GM23338 (cell line): ENCODE measurements around the gene OLFML2B. TPM values are rescaled to one million over a fixed set of nuclear protein-coding genes. Genes with fewer than 3 reads are reported as not detected.

Source experiments
- ATAC-seq: fragments of 200-7000 bp; cut with Tn5 transposase; 3 replicates; pipeline ENCODE4 v1.9.1; 2020
- DNase-seq: peaks from one replicate; pipeline ENCODE4 v3.0.0-alpha.2; 2015; ENCODE audit warnings: low spot score
- H2AFZ ChIP-seq: fragments of 200-600 bp; sonication (generic); 2 replicates; pipeline ENCODE4 v1.8.0; 2016; ENCODE audit warnings: antibody characterized with exemption, mild to moderate bottlenecking, moderate library complexity
- H3F3A ChIP-seq: fragments of 200-600 bp; sonication (generic); replicated peaks from 2 replicates; pipeline ENCODE4 v1.8.0; 2017; ENCODE audit warnings: antibody characterized with exemption, mixed run types, low read depth
- H3K27ac ChIP-seq: fragments of 200-600 bp; sonication (generic); 2 replicates; pipeline ENCODE4 v1.6.1; 2016; ENCODE audit warnings: low read depth
- H3K27me3 ChIP-seq: fragments of 200-600 bp; sonication (generic); 2 replicates; pipeline ENCODE4 v1.8.0; 2016; ENCODE audit warnings: mild to moderate bottlenecking, mixed run types, moderate library complexity; ENCODE audit not compliant: insufficient read depth
- H3K36me3 ChIP-seq: fragments of 200-600 bp; sonication (generic); 2 replicates; pipeline ENCODE4 v1.8.0; 2016; ENCODE audit warnings: mild to moderate bottlenecking; ENCODE audit not compliant: insufficient read depth
- H3K4me1 ChIP-seq: fragments of 200-600 bp; sonication (generic); 2 replicates; pipeline ENCODE4 v1.8.0; 2016; ENCODE audit warnings: mild to moderate bottlenecking, moderate library complexity; ENCODE audit not compliant: insufficient read depth
- H3K4me2 ChIP-seq: fragments of 200-600 bp; sonication (generic); 2 replicates; pipeline ENCODE4 v1.7.1; 2017; ENCODE audit warnings: mixed run types
- H3K4me3 ChIP-seq: fragments of 200-600 bp; sonication (generic); 2 replicates; pipeline ENCODE4 v1.6.1; 2016; ENCODE audit warnings: mixed run types
- H3K79me2 ChIP-seq: fragments of 200-600 bp; sonication (generic); replicated peaks from 2 replicates; pipeline ENCODE4 v1.8.0; 2017; ENCODE audit warnings: mild to moderate bottlenecking; ENCODE audit not compliant: insufficient read depth
- H3K9me2 ChIP-seq: fragments of 200-600 bp; sonication (generic); 2 replicates; pipeline ENCODE4 v1.8.0; 2017; ENCODE audit not compliant: insufficient read depth
- H4K20me1 ChIP-seq: fragments of 200-600 bp; sonication (generic); replicated peaks from 2 replicates; pipeline ENCODE4 v1.8.0; 2017; ENCODE audit warnings: mild to moderate bottlenecking; ENCODE audit not compliant: insufficient read depth
- H3K27ac Mint-ChIP-seq: 2 replicates; pipeline ENCODE4 v1.8.0; 2020; ENCODE audit warnings: inconsistent platforms, mild to moderate bottlenecking, moderate library complexity, mixed read lengths
- H3K27me3 Mint-ChIP-seq: 3 replicates; pipeline ENCODE4 v1.8.0; 2022; ENCODE audit warnings: low read depth, mild to moderate bottlenecking, moderate library complexity, mixed read lengths, inconsistent platforms; ENCODE audit not compliant: insufficient read depth, poor library complexity
- H3K36me3 Mint-ChIP-seq: 3 replicates; pipeline ENCODE4 v1.8.0; 2021; ENCODE audit warnings: low read depth, mild to moderate bottlenecking, inconsistent platforms, moderate library complexity, mixed read lengths
- H3K4me1 Mint-ChIP-seq: 3 replicates; pipeline ENCODE4 v1.8.0; 2020; ENCODE audit warnings: mild to moderate bottlenecking, inconsistent platforms, mixed read lengths
- H3K4me3 Mint-ChIP-seq: 3 replicates; pipeline ENCODE4 v1.8.0; 2021; ENCODE audit warnings: moderate library complexity, mild to moderate bottlenecking, inconsistent platforms, mixed read lengths
- H3K9me3 Mint-ChIP-seq: 3 replicates; pipeline ENCODE4 v1.8.0; 2020; ENCODE audit warnings: moderate library complexity, mild to moderate bottlenecking, inconsistent platforms, mixed read lengths
- EZH2 ChIP-seq: fragments of 200-600 bp; sonication (generic); IDR thresholded peaks from one replicate; pipeline ENCODE4 v1.8.0; 2017; ENCODE audit warnings: antibody characterized with exemption, mild to moderate bottlenecking, low read depth; ENCODE audit not compliant: unreplicated experiment
- EZH2phosphoT487 ChIP-seq: fragments of 200-600 bp; sonication (generic); IDR thresholded peaks from one replicate; pipeline ENCODE4 v1.8.1; 2018; ENCODE audit warnings: antibody characterized with exemption; ENCODE audit not compliant: unreplicated experiment
- JUNB ChIP-seq: IDR thresholded peaks from one replicate; pipeline ENCODE4 v1.6.1; 2016; ENCODE audit warnings: antibody characterized with exemption; ENCODE audit not compliant: unreplicated experiment
- NANOG ChIP-seq: IDR thresholded peaks from 2 replicates; pipeline ENCODE4 v1.6.1; 2016; ENCODE audit warnings: antibody characterized with exemption, borderline replicate concordance
- POLR2AphosphoS5 ChIP-seq: IDR thresholded peaks from 2 replicates; pipeline ENCODE4 v1.6.1; 2016; ENCODE audit warnings: antibody characterized with exemption, low read depth
- STAT1 ChIP-seq: IDR thresholded peaks from one replicate; pipeline ENCODE4 v1.6.1; 2016; ENCODE audit warnings: antibody characterized with exemption; ENCODE audit not compliant: unreplicated experiment
- ZNF114 ChIP-seq: fragments of 250-450 bp; sonication (Bioruptor Pico); IDR thresholded peaks from 2 replicates; pipeline ENCODE4 v1.5.0; 2020; ENCODE audit warnings: mild to moderate bottlenecking, moderate library complexity
- ZNF331 ChIP-seq: fragments of 250-450 bp; sonication (Bioruptor Pico); IDR thresholded peaks from 2 replicates; pipeline ENCODE4 v1.5.0; 2020; ENCODE audit warnings: low read depth, mild to moderate bottlenecking, moderate library complexity
- polyA plus RNA-seq: library from polyadenylated mRNA; unstranded; fragments of >200 nt; fragmentation: Nextera tagmentation; extraction: Ambion mirVana; gene quantifications from 2 replicates; pipeline ENCODE4 v1.2.1, GENCODE V29; 2016
- total RNA-seq: library from RNA; depleted of rRNA; stranded (reverse); fragments of >200 nt; shearing (Covaris generic); gene quantifications from 2 replicates; pipeline ENCODE4 v1.2.3, GENCODE V29; 2014
- TF ChIP-seq, protein P1 (sequence below): IDR thresholded peaks from one replicate; pipeline ENCODE4 v1.6.1; 2018; ENCODE audit warnings: antibody characterized with exemption; ENCODE audit not compliant: unreplicated experiment
- TF ChIP-seq, protein P2 (sequence below): IDR thresholded peaks from 2 replicates; pipeline ENCODE4 v1.6.1; 2016; ENCODE audit warnings: antibody characterized with exemption
- TF ChIP-seq, protein P3 (sequence below), 2 experiments: fragments of 200-600 bp in 1 of 2; sonication (generic) in 1 of 2; conservative IDR thresholded peaks; 2 replicates each; pipeline versions ENCODE4 v1.5.1 to v1.6.1; 2016 to 2017; ENCODE audit warnings: antibody characterized with exemption in 2 of 2, low read depth in 2 of 2, mild to moderate bottlenecking in 2 of 2, moderate library complexity in 1 of 2
- TF ChIP-seq, protein P4 (sequence below): fragments of 250-450 bp; sonication (Bioruptor Pico); IDR thresholded peaks from 2 replicates; pipeline ENCODE4 v1.5.0; 2020; ENCODE audit warnings: mild to moderate bottlenecking, moderate library complexity

The OLFML2B gene
- total and polyA plus RNA-seq, 2 experiments from 2014 or later, result 2.9 to 4.3 TPM

DNA sequence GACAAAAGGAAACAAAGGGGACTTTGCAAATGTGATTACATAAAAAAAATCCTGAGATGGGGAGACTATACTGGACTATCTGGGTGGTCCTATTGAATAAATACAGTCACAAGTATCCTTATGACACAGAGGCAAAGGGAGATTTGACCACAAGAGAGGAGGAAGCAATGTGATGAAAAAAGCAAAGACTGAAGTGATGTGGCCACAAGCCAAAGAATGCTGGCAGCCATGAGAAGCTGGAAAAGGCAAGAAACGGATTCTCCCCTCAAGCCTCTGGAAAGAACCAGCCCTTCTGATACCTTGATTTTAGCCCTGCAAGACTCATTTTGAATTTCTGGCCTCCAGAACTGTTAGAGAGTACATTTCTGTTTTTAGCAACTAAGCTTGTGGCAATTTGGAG, 36.4 kb downstream of the OLFML2B start:
- no peaks in the 10 kb centered on the region for H3K36me3 ChIP-seq
- peaks cover 8% of the 10 kb centered on the region for H3K27me3 Mint-ChIP-seq
- no peak overlapping the region for H3K4me3 ChIP-seq
- no peak overlapping the region for H2AFZ ChIP-seq
- no peak for ATAC-seq
- H3K27ac Mint-ChIP-seq, result no peak overlapping the region
- H3K79me2 ChIP-seq, result no peaks in the 10 kb centered on the region
- no peaks in the 10 kb centered on the region for H4K20me1 ChIP-seq
- no peak for DNase-seq
- H3K4me3 Mint-ChIP-seq, result no peak overlapping the region
- peaks cover 12% of the 10 kb centered on the region; the same call in 2 of the 3 replicates for H3K36me3 Mint-ChIP-seq
- no peak for TF ChIP-seq EZH2
- TF ChIP-seq JUNB, result no peak
- TF ChIP-seq, protein P1, sequence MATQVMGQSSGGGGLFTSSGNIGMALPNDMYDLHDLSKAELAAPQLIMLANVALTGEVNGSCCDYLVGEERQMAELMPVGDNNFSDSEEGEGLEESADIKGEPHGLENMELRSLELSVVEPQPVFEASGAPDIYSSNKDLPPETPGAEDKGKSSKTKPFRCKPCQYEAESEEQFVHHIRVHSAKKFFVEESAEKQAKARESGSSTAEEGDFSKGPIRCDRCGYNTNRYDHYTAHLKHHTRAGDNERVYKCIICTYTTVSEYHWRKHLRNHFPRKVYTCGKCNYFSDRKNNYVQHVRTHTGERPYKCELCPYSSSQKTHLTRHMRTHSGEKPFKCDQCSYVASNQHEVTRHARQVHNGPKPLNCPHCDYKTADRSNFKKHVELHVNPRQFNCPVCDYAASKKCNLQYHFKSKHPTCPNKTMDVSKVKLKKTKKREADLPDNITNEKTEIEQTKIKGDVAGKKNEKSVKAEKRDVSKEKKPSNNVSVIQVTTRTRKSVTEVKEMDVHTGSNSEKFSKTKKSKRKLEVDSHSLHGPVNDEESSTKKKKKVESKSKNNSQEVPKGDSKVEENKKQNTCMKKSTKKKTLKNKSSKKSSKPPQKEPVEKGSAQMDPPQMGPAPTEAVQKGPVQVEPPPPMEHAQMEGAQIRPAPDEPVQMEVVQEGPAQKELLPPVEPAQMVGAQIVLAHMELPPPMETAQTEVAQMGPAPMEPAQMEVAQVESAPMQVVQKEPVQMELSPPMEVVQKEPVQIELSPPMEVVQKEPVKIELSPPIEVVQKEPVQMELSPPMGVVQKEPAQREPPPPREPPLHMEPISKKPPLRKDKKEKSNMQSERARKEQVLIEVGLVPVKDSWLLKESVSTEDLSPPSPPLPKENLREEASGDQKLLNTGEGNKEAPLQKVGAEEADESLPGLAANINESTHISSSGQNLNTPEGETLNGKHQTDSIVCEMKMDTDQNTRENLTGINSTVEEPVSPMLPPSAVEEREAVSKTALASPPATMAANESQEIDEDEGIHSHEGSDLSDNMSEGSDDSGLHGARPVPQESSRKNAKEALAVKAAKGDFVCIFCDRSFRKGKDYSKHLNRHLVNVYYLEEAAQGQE, result no peak
- TF ChIP-seq, protein P2, sequence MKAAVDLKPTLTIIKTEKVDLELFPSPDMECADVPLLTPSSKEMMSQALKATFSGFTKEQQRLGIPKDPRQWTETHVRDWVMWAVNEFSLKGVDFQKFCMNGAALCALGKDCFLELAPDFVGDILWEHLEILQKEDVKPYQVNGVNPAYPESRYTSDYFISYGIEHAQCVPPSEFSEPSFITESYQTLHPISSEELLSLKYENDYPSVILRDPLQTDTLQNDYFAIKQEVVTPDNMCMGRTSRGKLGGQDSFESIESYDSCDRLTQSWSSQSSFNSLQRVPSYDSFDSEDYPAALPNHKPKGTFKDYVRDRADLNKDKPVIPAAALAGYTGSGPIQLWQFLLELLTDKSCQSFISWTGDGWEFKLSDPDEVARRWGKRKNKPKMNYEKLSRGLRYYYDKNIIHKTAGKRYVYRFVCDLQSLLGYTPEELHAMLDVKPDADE, result no peak
- no peak for TF ChIP-seq STAT1
- TF ChIP-seq POLR2AphosphoS5, result no peak
- no peak for TF ChIP-seq ZNF114 (CRISPR knock-in tag)
- TF ChIP-seq, protein P3, sequence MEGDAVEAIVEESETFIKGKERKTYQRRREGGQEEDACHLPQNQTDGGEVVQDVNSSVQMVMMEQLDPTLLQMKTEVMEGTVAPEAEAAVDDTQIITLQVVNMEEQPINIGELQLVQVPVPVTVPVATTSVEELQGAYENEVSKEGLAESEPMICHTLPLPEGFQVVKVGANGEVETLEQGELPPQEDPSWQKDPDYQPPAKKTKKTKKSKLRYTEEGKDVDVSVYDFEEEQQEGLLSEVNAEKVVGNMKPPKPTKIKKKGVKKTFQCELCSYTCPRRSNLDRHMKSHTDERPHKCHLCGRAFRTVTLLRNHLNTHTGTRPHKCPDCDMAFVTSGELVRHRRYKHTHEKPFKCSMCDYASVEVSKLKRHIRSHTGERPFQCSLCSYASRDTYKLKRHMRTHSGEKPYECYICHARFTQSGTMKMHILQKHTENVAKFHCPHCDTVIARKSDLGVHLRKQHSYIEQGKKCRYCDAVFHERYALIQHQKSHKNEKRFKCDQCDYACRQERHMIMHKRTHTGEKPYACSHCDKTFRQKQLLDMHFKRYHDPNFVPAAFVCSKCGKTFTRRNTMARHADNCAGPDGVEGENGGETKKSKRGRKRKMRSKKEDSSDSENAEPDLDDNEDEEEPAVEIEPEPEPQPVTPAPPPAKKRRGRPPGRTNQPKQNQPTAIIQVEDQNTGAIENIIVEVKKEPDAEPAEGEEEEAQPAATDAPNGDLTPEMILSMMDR (conservative IDR thresholded peaks at IDR 0.05; ENCODE audit: low read depth in 2 of 2), result no peak
- TF ChIP-seq NANOG, result no peak
- no peak for TF ChIP-seq EZH2phosphoT487
- TF ChIP-seq, protein P4, sequence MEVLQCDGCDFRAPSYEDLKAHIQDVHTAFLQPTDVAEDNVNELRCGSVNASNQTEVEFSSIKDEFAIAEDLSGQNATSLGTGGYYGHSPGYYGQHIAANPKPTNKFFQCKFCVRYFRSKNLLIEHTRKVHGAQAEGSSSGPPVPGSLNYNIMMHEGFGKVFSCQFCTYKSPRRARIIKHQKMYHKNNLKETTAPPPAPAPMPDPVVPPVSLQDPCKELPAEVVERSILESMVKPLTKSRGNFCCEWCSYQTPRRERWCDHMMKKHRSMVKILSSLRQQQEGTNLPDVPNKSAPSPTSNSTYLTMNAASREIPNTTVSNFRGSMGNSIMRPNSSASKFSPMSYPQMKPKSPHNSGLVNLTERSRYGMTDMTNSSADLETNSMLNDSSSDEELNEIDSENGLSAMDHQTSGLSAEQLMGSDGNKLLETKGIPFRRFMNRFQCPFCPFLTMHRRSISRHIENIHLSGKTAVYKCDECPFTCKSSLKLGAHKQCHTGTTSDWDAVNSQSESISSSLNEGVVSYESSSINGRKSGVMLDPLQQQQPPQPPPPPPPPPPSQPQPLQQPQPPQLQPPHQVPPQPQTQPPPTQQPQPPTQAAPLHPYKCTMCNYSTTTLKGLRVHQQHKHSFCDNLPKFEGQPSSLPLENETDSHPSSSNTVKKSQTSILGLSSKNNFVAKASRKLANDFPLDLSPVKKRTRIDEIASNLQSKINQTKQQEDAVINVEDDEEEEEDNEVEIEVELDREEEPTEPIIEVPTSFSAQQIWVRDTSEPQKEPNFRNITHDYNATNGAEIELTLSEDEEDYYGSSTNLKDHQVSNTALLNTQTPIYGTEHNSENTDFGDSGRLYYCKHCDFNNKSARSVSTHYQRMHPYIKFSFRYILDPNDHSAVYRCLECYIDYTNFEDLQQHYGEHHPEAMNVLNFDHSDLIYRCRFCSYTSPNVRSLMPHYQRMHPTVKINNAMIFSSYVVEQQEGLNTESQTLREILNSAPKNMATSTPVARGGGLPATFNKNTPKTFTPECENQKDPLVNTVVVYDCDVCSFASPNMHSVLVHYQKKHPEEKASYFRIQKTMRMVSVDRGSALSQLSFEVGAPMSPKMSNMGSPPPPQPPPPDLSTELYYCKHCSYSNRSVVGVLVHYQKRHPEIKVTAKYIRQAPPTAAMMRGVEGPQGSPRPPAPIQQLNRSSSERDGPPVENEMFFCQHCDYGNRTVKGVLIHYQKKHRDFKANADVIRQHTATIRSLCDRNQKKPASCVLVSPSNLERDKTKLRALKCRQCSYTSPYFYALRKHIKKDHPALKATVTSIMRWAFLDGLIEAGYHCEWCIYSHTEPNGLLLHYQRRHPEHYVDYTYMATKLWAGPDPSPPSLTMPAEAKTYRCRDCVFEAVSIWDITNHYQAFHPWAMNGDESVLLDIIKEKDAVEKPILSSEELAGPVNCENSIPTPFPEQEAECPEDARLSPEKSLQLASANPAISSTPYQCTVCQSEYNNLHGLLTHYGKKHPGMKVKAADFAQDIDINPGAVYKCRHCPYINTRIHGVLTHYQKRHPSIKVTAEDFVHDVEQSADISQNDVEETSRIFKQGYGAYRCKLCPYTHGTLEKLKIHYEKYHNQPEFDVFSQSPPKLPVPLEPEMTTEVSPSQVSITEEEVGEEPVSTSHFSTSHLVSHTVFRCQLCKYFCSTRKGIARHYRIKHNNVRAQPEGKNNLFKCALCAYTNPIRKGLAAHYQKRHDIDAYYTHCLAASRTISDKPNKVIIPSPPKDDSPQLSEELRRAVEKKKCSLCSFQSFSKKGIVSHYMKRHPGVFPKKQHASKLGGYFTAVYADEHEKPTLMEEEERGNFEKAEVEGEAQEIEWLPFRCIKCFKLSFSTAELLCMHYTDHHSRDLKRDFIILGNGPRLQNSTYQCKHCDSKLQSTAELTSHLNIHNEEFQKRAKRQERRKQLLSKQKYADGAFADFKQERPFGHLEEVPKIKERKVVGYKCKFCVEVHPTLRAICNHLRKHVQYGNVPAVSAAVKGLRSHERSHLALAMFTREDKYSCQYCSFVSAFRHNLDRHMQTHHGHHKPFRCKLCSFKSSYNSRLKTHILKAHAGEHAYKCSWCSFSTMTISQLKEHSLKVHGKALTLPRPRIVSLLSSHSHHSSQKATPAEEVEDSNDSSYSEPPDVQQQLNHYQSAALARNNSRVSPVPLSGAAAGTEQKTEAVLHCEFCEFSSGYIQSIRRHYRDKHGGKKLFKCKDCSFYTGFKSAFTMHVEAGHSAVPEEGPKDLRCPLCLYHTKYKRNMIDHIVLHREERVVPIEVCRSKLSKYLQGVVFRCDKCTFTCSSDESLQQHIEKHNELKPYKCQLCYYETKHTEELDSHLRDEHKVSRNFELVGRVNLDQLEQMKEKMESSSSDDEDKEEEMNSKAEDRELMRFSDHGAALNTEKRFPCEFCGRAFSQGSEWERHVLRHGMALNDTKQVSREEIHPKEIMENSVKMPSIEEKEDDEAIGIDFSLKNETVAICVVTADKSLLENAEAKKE, result no peak
- no peak for TF ChIP-seq ZNF331 (CRISPR knock-in tag)
- no peaks in the 10 kb centered on the region; the same call in 2 of the 3 replicates for H3K4me1 Mint-ChIP-seq
- peaks cover 4% of the 10 kb centered on the region; the same call in 1 of the 2 replicates for H3K9me2 ChIP-seq
- H3K9me3 Mint-ChIP-seq, result peaks cover 14% of the 10 kb centered on the region
- H3K27ac ChIP-seq, result no peak overlapping the region
- H3F3A ChIP-seq, result no peaks in the 10 kb centered on the region
- H3K27me3 ChIP-seq, result no peaks in the 10 kb centered on the region
- no peaks in the 10 kb centered on the region for H3K4me1 ChIP-seq
- H3K4me2 ChIP-seq, result no peak overlapping the region
